C4-2B (cell line): ENCODE data around the gene MAP1LC3B.

Experiments used
- H3K27ac ChIP-seq: fragments of 450-650 bp; 2 replicates; pipeline ENCODE4 v1.5.1; 2017
- CTCF ChIP-seq: fragments of 450-650 bp; conservative IDR thresholded peaks from 2 replicates; pipeline ENCODE4 v1.5.1; 2017; ENCODE audit warnings: mild to moderate bottlenecking
- ZFX ChIP-seq: fragments of 450-650 bp; IDR thresholded peaks from 2 replicates; pipeline ENCODE4 v1.6.1; 2017

The MAP1LC3B gene

GRCh38 chr16:87412996-87413421 is 20.9 kb downstream of the MAP1LC3B start:
- no peak overlapping the region for H3K27ac ChIP-seq
- TF ChIP-seq CTCF (no peak), ZFX (no peak)

GRCh38 chr16:87414251-87414680 is 22.1 kb downstream of the MAP1LC3B start:
- TF ChIP-seq CTCF (no peak), ZFX (no peak)
- H3K27ac ChIP-seq: no peak overlapping the region

GRCh38 chr16:87415441-87415840 is 23.3 kb downstream of the MAP1LC3B start:
- no peak overlapping the region for H3K27ac ChIP-seq
- TF ChIP-seq ZFX (no peak), CTCF (no peak)

GRCh38 chr16:87416826-87417527 is 24.8 kb downstream of the MAP1LC3B start:
- no peak overlapping the region for H3K27ac ChIP-seq
- TF ChIP-seq ZFX: no peak
- peak; percentile 78 for TF ChIP-seq CTCF

GRCh38 chr16:87417528-87417910 is 25.4 kb downstream of the MAP1LC3B start:
- no peak for TF ChIP-seq CTCF
- no peak for TF ChIP-seq ZFX
- H3K27ac ChIP-seq: no peak overlapping the region

GRCh38 chr16:87418216-87418615 is 26.1 kb downstream of the MAP1LC3B start:
- no peak overlapping the region for H3K27ac ChIP-seq
- TF ChIP-seq CTCF (no peak), ZFX (no peak)

GRCh38 chr16:87418644-87419043 is 26.5 kb downstream of the MAP1LC3B start:
- H3K27ac ChIP-seq: no peak overlapping the region
- TF ChIP-seq CTCF (no peak), ZFX (no peak)
